Measurements from ENCODE around the gene ARHGAP44. TPM values are rescaled to one million over a fixed set of nuclear protein-coding genes. Genes with fewer than 3 reads are reported as not detected.

The ARHGAP44 gene
- total and polyA plus RNA-seq, 2 of the 8 experiments (the other 6 are each of a cell fraction or from before 2014, with no cell fraction given), result 6.2 to 22.2 TPM

- peak; percentile 45 for FAIRE-seq
- Histone ChIP-seq H3K36me3 (ENCODE audit: control insufficient read depth in 2 of 4, insufficient read depth in 4 of 4, low read length in 3 of 4) (peaks cover 0 to 4% (median 3%) of the 10 kb centered on the region in 4 experiments; a peak in 4 of 8 replicates), H4K8ac (ENCODE audit: extremely low read depth, insufficient read depth, low read length) (no peak overlapping the region), H3K9ac (replicated peaks in 1 of 4; ENCODE audit: extremely low read depth in 1 of 4, low read depth in 3 of 4, low read length in 3 of 4) (no peak overlapping the region), H3K4me2 (ENCODE audit: insufficient read depth in 1 of 2, low read depth in 2 of 2, low read length in 2 of 2) (no peak overlapping the region), H3K4me3 (ENCODE audit: extremely low read depth in 1 of 4, insufficient read depth in 2 of 4, low read depth in 3 of 4, low read length in 4 of 4) (no peak overlapping the region), H3K18ac (ENCODE audit: extremely low read depth, low read length) (no peak overlapping the region), H3K56ac (replicated peaks; ENCODE audit: insufficient read length, low read depth, low read length) (no peak overlapping the region), H4K91ac (replicated peaks; ENCODE audit: insufficient read length, low read length) (no peak overlapping the region), H3K79me1 (ENCODE audit: low read depth, low read length) (no peaks in the 10 kb centered on the region), H3K27ac (ENCODE audit: low read depth, low read length) (no peak overlapping the region), H4K5ac (ENCODE audit: insufficient read length, low read depth, low read length) (no peak overlapping the region), H2BK120ac (replicated peaks; ENCODE audit: low read depth, low read length) (no peak overlapping the region), H3K14ac (ENCODE audit: insufficient read length) (no peak overlapping the region), H2BK20ac (ENCODE audit: low read length) (no peak overlapping the region), H3K9me3 (ENCODE audit: insufficient read depth in 2 of 2, low read depth in 1 of 2, low read length in 1 of 2) (no peaks in the 10 kb centered on the region), H2BK5ac (ENCODE audit: low read depth, low read length) (no peak overlapping the region), H3K23me2 (ENCODE audit: low read depth, low read length) (no peaks in the 10 kb centered on the region), H3K23ac (ENCODE audit: insufficient read length) (no peak overlapping the region), H3K27me3 (replicated peaks in 1 of 4; ENCODE audit: control insufficient read depth in 3 of 4, extremely low read depth in 1 of 4, insufficient read depth in 3 of 4, low read length in 3 of 4) (no peaks in the 10 kb centered on the region), H2BK12ac (ENCODE audit: low read depth, low read length) (no peak overlapping the region), H4K20me1 (replicated peaks in 1 of 2; ENCODE audit: control insufficient read depth in 1 of 2, insufficient read depth in 2 of 2, low read length in 2 of 2) (no peaks in the 10 kb centered on the region), H2BK15ac (ENCODE audit: low read length) (no peak overlapping the region), H3K4ac (replicated peaks; ENCODE audit: insufficient read length, low read depth, low read length) (no peak overlapping the region), H2AK5ac (ENCODE audit: low read depth, low read length) (no peak overlapping the region), H3K4me1 (replicated peaks in 1 of 4; ENCODE audit: control insufficient read depth in 3 of 4, insufficient read depth in 4 of 4, low read length in 3 of 4) (no peaks in the 10 kb centered on the region), H3K79me2 (ENCODE audit: control insufficient read depth in 1 of 2, insufficient read depth in 2 of 2, low read length in 2 of 2) (no peaks in the 10 kb centered on the region), H2AFZ (ENCODE audit: low read length) (no peak overlapping the region)
- POLR2A ChIA-PET (ENCODE audit: partially characterized antibody), result no interaction called here
- CTCF ChIA-PET (ENCODE audit: partially characterized antibody), result interaction anchor here (1.7 kb wide), 1 partner anchor 81 kb away, joined by 5 read pairs; no protein-coding TSS in a partner anchor
- 88% methylated on average over 4 of the region's 4 CpGs; no CpG with 5 or more reads in 1 of the 2 experiments for WGBS, 2 experiments (ENCODE audit: extremely low coverage in 1 of 2, insufficient coverage in 1 of 2, insufficient read length in 1 of 2, insufficient replicate concordance in 2 of 2, low coverage in 1 of 2, low lambda C conversion rate in 2 of 2, missing lambda C conversion rate in 1 of 2)
- no peak for DNase-seq (ENCODE audit: low read depth in 1 of 2, low spot score in 2 of 2)
These were observed 132.8 kb downstream of the ARHGAP44 start for GRCh38 chr17:12922120-12922519.

Measured in H1 (cell line).